ENCODE results near the gene ADAM19. TPM values are rescaled to one million over a fixed set of nuclear protein-coding genes. Genes with fewer than 3 reads are reported as not detected.
A peak's percentile ranks its signal among the peaks of the same experiment; 100 is the strongest.

The ADAM19 gene
- total RNA-seq, 1 donor from 2014 or later = 176 TPM

DNA sequence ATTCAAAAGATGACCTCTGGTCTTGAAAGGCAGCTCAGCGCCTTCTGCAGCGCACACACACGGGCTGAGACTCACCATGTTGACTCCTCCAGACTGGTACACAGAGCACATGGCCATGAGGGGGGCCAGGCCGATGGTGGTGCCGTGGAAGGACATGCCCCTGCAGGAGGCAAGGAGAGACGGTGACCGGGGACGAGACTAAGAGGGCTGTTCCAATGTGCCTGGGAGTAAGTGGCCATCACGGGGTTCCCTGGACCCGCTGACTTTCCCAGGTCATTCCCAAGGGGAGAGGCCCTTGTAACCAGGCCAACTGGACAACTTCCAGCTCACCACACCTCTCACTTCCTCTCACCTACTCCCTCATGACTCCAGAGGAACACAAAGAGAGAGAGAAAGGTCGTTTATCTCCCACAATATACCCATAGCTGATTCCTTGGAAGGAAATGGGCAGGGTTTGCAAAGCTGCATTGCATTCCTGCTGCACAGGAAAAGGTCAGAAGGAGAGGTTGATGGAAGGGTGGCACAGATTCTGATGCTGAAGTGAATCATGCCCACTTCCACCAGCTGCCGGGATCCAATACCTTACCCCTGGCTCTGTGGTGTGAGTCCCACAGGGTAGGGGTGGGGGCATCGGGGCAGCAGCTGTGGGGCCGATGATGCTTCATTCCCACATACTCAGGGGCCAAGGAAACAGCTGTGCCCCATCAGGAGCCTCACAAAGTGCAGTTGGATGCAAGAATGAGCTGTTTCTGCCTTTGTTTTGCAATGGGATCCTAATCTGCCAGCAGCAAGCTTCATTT, 68.4 kb downstream of the ADAM19 start:
- TF ChIP-seq, protein P1, sequence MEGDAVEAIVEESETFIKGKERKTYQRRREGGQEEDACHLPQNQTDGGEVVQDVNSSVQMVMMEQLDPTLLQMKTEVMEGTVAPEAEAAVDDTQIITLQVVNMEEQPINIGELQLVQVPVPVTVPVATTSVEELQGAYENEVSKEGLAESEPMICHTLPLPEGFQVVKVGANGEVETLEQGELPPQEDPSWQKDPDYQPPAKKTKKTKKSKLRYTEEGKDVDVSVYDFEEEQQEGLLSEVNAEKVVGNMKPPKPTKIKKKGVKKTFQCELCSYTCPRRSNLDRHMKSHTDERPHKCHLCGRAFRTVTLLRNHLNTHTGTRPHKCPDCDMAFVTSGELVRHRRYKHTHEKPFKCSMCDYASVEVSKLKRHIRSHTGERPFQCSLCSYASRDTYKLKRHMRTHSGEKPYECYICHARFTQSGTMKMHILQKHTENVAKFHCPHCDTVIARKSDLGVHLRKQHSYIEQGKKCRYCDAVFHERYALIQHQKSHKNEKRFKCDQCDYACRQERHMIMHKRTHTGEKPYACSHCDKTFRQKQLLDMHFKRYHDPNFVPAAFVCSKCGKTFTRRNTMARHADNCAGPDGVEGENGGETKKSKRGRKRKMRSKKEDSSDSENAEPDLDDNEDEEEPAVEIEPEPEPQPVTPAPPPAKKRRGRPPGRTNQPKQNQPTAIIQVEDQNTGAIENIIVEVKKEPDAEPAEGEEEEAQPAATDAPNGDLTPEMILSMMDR (IDR thresholded peaks at IDR 0.05; ENCODE audit: unreplicated experiment) = no peak
- no peak for DNase-seq (ENCODE audit: low spot score)
- Mint-ChIP-seq H3K4me3 (ENCODE audit: unreplicated experiment) (no peak overlapping the region), H3K4me1 (ENCODE audit: unreplicated experiment) (peaks cover 4% of the 10 kb centered on the region), H3K36me3 (ENCODE audit: low read depth, unreplicated experiment) (peaks cover 78% of the 10 kb centered on the region), H3K9me3 (ENCODE audit: unreplicated experiment) (no peaks in the 10 kb centered on the region), H3K27ac (ENCODE audit: unreplicated experiment) (no peak overlapping the region), H3K27me3 (ENCODE audit: unreplicated experiment) (peaks cover 9% of the 10 kb centered on the region)

DNA sequence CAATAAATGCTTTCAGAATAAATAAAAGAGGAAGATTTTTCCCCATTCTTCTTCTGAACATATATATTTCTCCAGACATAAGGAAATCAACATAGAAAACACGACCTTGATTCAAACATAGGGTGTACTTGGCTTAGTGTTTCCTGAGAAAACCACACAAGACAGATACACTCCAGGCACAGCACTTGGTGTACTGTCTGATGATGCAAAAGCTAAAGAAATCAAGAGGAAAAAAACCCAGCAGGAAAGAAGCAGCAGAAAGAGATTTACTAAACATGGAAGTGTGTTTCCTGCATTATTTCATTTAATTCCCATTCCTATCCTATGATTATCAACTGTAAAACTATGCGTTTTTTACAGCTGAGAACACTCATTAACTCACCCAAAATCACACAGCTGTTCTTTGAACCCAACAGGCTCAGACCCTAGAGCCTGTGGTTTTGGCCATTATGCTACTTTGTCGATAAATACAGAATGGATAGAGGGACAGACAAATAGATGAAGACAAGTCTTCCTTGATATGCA, 69.4 kb downstream of the ADAM19 start:
- TF ChIP-seq, protein P1 (IDR thresholded peaks at IDR 0.05; ENCODE audit: unreplicated experiment) = no peak
- H3K27me3 Mint-ChIP-seq (ENCODE audit: unreplicated experiment) = peaks cover 16% of the 10 kb centered on the region
- H3K27ac Mint-ChIP-seq (ENCODE audit: unreplicated experiment) = no peak overlapping the region
- H3K36me3 Mint-ChIP-seq (ENCODE audit: low read depth, unreplicated experiment) = peaks cover 80% of the 10 kb centered on the region
- no peaks in the 10 kb centered on the region for H3K9me3 Mint-ChIP-seq (ENCODE audit: unreplicated experiment)
- no peak overlapping the region for H3K4me3 Mint-ChIP-seq (ENCODE audit: unreplicated experiment)
- DNase-seq (ENCODE audit: low spot score) = no peak
- peaks cover 2% of the 10 kb centered on the region for H3K4me1 Mint-ChIP-seq (ENCODE audit: unreplicated experiment)

DNA sequence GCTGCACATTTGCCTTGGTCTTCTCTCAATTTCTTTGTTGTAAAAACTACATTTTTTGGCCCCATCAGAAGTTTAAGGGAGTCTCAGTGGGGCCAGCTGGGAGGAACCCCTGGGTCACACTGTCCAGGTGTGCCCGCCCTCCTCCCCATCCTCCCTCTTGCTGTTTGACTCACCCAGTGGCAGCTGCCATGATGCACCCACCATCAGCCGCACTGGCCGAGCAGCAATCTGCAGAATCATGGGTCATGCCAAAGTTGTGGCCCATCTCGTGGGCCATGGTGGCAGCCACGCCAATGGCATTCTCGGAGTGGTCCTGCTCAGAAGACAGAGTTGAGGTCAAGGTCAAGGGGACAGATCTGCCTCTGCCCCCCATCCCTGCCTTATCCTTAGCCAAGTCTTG, 70.1 kb downstream of the ADAM19 start:
- H3K4me1 Mint-ChIP-seq (ENCODE audit: unreplicated experiment) = peaks cover 2% of the 10 kb centered on the region
- peaks cover 80% of the 10 kb centered on the region for H3K36me3 Mint-ChIP-seq (ENCODE audit: low read depth, unreplicated experiment)
- no peak overlapping the region for H3K4me3 Mint-ChIP-seq (ENCODE audit: unreplicated experiment)
- no peak overlapping the region for H3K27ac Mint-ChIP-seq (ENCODE audit: unreplicated experiment)
- peaks cover 17% of the 10 kb centered on the region for H3K27me3 Mint-ChIP-seq (ENCODE audit: unreplicated experiment)
- no peaks in the 10 kb centered on the region for H3K9me3 Mint-ChIP-seq (ENCODE audit: unreplicated experiment)
- TF ChIP-seq, protein P1 (IDR thresholded peaks at IDR 0.05; ENCODE audit: unreplicated experiment) = no peak
- no peak for DNase-seq (ENCODE audit: low spot score)

DNA sequence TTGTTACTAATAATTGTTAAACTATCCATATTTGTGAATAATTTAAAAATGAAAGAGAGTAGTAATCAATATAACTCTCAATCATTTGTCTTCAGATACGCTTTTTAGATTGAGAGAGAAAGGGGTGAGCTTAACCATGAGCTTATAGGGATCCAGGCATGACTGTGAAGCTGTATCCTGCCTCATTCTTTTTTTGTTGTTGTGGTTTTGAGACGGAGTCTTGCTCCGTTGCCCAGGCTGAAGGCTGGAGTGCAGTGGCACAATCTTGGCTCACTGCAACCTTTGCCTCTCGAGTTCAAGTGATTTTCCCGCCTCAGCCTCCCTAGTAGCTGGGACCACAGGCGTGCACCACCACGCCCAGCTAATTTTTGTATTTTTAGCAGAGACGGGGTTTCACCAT, 71.5 kb downstream of the ADAM19 start:
- Mint-ChIP-seq H3K9me3 (ENCODE audit: unreplicated experiment) (no peaks in the 10 kb centered on the region), H3K4me1 (ENCODE audit: unreplicated experiment) (peaks cover 2% of the 10 kb centered on the region), H3K36me3 (ENCODE audit: low read depth, unreplicated experiment) (peaks cover 74% of the 10 kb centered on the region), H3K27ac (ENCODE audit: unreplicated experiment) (no peak overlapping the region), H3K27me3 (ENCODE audit: unreplicated experiment) (peaks cover 14% of the 10 kb centered on the region), H3K4me3 (ENCODE audit: unreplicated experiment) (no peak overlapping the region)
- TF ChIP-seq, protein P1 (IDR thresholded peaks at IDR 0.05; ENCODE audit: unreplicated experiment) = no peak
- DNase-seq (ENCODE audit: low spot score) = no peak

DNA sequence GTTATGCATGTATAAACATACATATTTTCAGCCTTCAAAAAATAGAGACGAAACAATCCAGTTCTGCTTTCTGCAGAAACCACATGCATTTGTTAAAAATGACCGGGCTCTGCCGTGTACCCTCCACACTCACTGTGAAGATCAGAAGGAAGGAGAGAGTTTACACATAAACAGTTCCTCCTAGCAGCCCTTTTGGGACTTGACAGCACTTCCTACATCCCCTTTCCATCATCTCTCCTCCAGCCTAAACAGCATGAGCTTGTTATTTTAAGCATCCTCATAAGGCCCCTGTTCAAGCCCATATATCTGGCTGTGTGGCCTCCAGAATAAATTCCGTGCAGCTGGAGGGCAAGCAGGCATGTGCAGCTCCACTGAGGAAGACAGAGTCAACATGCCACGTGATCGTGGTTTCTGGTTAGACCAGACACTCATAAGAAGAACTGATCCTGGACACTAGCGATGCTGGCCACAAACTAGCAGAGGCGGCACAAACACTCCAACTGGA, 73.4 kb downstream of the ADAM19 start:
- peak overlapping the region; percentile 78 for H3K4me3 Mint-ChIP-seq (ENCODE audit: unreplicated experiment)
- no peak for DNase-seq (ENCODE audit: low spot score)
- H3K36me3 Mint-ChIP-seq (ENCODE audit: low read depth, unreplicated experiment) = peaks cover 68% of the 10 kb centered on the region
- TF ChIP-seq, protein P1 (IDR thresholded peaks at IDR 0.05; ENCODE audit: unreplicated experiment) = no peak
- H3K9me3 Mint-ChIP-seq (ENCODE audit: unreplicated experiment) = no peaks in the 10 kb centered on the region
- peaks cover 15% of the 10 kb centered on the region for H3K27me3 Mint-ChIP-seq (ENCODE audit: unreplicated experiment)
- peaks cover 2% of the 10 kb centered on the region for H3K4me1 Mint-ChIP-seq (ENCODE audit: unreplicated experiment)
- H3K27ac Mint-ChIP-seq (ENCODE audit: unreplicated experiment) = no peak overlapping the region
